ENCODE results near the gene PKNOX2. TPM values are rescaled to one million over a fixed set of nuclear protein-coding genes. Genes with fewer than 3 reads are reported as not detected.

PKNOX2 gene
- total and polyA plus RNA-seq, 2 of the 4 experiments (the other 2 are of a cell fraction): 0.72 to 2.3 TPM

DNA sequence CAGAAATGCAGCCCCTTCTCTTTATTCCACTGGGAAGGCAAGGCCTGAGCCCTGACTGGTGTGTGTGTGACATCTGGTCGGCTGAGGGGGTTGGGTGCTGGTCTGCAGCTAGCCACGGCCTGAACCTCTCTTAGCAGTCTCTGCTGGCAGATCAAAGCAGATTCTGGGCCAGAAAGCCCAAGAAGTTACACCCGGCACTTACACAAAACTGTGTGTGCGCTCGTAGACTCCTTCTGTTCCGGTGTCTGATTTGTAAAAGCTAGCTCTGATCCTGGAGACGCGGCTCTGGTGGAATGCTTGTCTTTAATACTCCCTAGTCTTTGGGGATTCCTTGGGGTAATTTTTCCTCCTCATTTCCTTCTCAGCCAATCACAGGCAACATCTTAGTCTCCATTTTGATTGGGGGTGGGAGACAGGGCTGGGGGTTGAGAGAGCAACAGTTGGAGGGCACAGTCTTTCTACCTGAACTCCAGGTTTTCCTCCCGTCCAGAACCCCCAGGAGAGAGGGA lies 5.5 kb downstream of the PKNOX2 start:
- H2BK5ac ChIP-seq (ENCODE audit: low read depth, low read length, poor library complexity, severe bottlenecking): no peak overlapping the region
- H3K9me1 ChIP-seq (ENCODE audit: insufficient read depth, low read length): peaks cover 8% of the 10 kb centered on the region
- no peak overlapping the region for H2AK9ac ChIP-seq (replicated peaks; ENCODE audit: low read depth, low read length, poor library complexity)
- no peaks in the 10 kb centered on the region for H3K36me3 ChIP-seq (ENCODE audit: control insufficient read depth, insufficient read depth, low read length)
- WGBS, 2 experiments (ENCODE audit: extremely low coverage in 2 of 2, insufficient read length in 1 of 2): no CpG with 5 or more reads among the region's 9 CpGs
- no TSS peak for BruUV-seq (replicated peaks)
- H3K18ac ChIP-seq (ENCODE audit: low read depth, low read length): peak overlapping the region; percentile 56; the same call in 1 of the 2 replicates
- H2AFZ ChIP-seq (replicated peaks; ENCODE audit: low read length, poor library complexity): peak overlapping the region; percentile 80
- H3K27ac ChIP-seq (ENCODE audit: insufficient read depth, low read length): peak overlapping the region; percentile 85; the same call in 1 of the 2 replicates
- H3K23ac ChIP-seq (ENCODE audit: low read depth, low read length): peak overlapping the region; percentile 55; the same call in 1 of the 2 replicates
- peaks cover 19% of the 10 kb centered on the region for H3K4me1 ChIP-seq (ENCODE audit: control insufficient read depth, insufficient read depth, low read length)
- H3K9ac ChIP-seq (ENCODE audit: low read depth, low read length): peak overlapping the region; percentile 11; the same call in 1 of the 2 replicates
- peak overlapping the region; percentile 38; the same call in 1 of the 2 replicates for H4K5ac ChIP-seq (ENCODE audit: low read depth, low read length)
- peak overlapping the region; percentile 62; the same call in 1 of the 2 replicates for H3K4me2 ChIP-seq (ENCODE audit: low read depth, low read length)
- dilution Hi-C loops (cut with HindIII; ENCODE audit: low sequenced_read_pairs, unreplicated experiment): no loop called here
- CTCF ChIA-PET: interaction anchor here (1.1 kb wide), 1 partner anchor 196 kb away, joined by 3 read pairs; no protein-coding TSS in a partner anchor
- no peaks in the 10 kb centered on the region for H3K9me3 ChIP-seq (ENCODE audit: control insufficient read depth, insufficient read depth, low read length)
- peak overlapping the region; percentile 42 to 75; a peak in 3 of 4 replicates for H4K8ac ChIP-seq (ENCODE audit: low read depth in 2 of 2, low read length in 2 of 2)
- peak overlapping the region; percentile 32; the same call in 1 of the 2 replicates for H2BK20ac ChIP-seq (ENCODE audit: low read depth, low read length)
- H3K4ac ChIP-seq (ENCODE audit: low read depth, low read length): peak overlapping the region; percentile 67
- peaks cover 2% of the 10 kb centered on the region; the same call in 1 of the 2 replicates for H3K27me3 ChIP-seq (ENCODE audit: control insufficient read depth, insufficient read depth, low read length)
- peak overlapping the region; percentile 50; the same call in 1 of the 3 replicates for H2BK15ac ChIP-seq (ENCODE audit: low read depth, low read length)
- intact Hi-C loops (cut with micrococcal nuclease): loop anchor here (1.0 kb wide), 1 partner anchor 93 kb away; no protein-coding TSS in a partner anchor
- peaks cover 0 to 16% of the 10 kb centered on the region in 2 experiments; a peak in 1 of 4 replicates for H3K79me1 ChIP-seq (ENCODE audit: low read depth in 1 of 2, low read length in 2 of 2)
- 0 out of 2 replicates have a peak overlapping the region, but pooled peaks have one; percentile 34 for H4K91ac ChIP-seq (ENCODE audit: insufficient read depth, low read depth, low read length)
- no peak overlapping the region for H3K56ac ChIP-seq (ENCODE audit: extremely low read depth, insufficient read depth, low read length)
- peak overlapping the region; percentile 70 for H2BK120ac ChIP-seq (ENCODE audit: low read depth, low read length)
- H3K14ac ChIP-seq (replicated peaks; ENCODE audit: low read depth, low read length): 0 out of 2 replicates have a peak overlapping the region, but pooled peaks have one; percentile 67
- H2AK5ac ChIP-seq (ENCODE audit: low read depth, low read length): peak overlapping the region; percentile 30; the same call in 1 of the 2 replicates
- POLR2A ChIA-PET (ENCODE audit: unreplicated experiment): no interaction called here
- peak; percentile 4; the same call in 1 of the 2 replicates for ATAC-seq (ENCODE audit: low read depth)
- no peaks in the 10 kb centered on the region for H4K20me1 ChIP-seq (ENCODE audit: insufficient read depth, low read length)
- TF ChIP-seq, protein P1, sequence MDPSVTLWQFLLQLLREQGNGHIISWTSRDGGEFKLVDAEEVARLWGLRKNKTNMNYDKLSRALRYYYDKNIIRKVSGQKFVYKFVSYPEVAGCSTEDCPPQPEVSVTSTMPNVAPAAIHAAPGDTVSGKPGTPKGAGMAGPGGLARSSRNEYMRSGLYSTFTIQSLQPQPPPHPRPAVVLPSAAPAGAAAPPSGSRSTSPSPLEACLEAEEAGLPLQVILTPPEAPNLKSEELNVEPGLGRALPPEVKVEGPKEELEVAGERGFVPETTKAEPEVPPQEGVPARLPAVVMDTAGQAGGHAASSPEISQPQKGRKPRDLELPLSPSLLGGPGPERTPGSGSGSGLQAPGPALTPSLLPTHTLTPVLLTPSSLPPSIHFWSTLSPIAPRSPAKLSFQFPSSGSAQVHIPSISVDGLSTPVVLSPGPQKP (IDR thresholded peaks at IDR 0.05; ENCODE audit: borderline replicate concordance, low read depth, low read length): no peak
- TF ChIP-seq POLR2A (IDR thresholded peaks at IDR 0.05; ENCODE audit: low read depth, low read length) (no peak), SMC3 (IDR thresholded peaks at IDR 0.05; ENCODE audit: low read depth, low read length) (no peak), MXI1 (IDR thresholded peaks at IDR 0.05; ENCODE audit: borderline replicate concordance, low read depth, low read length) (no peak), NFE2L2 (IDR thresholded peaks at IDR 0.05; ENCODE audit: low read depth, low read length) (no peak), RCOR1 (IDR thresholded peaks at IDR 0.05; ENCODE audit: insufficient replicate concordance, low read length) (no peak)
- in situ Hi-C loops (cut with MboI; ENCODE audit: low sequenced_read_pairs): no loop called here
- H3K4me3 ChIP-seq (ENCODE audit: insufficient read depth, low read depth, low read length): no peak overlapping the region
- DNase-seq: peak; percentile 19

Measured in IMR-90 (cell line).